Measurements from ENCODE around the gene HERC3.
"Not testable (repeated sequence)": the region's sequence is repeated elsewhere in the genome, so short reads cannot be mapped to it uniquely, and the experiment has no call there.

The HERC3 gene

GRCh38 chr4:88606832-88607231, 14.6 kb downstream of the HERC3 start:
- DNase-seq (ENCODE audit: insufficient read length, low spot score) (no peak), FAIRE-seq (no peak)

- no peak for DNase-seq (ENCODE audit: insufficient read length, low spot score)
- no peak for FAIRE-seq
Measured at GRCh38 chr4:88609387-88609786, 17.1 kb downstream of the HERC3 start.

- DNase-seq (ENCODE audit: insufficient read length, low spot score); FAIRE-seq: not testable (repeated sequence)
Measured at GRCh38 chr4:88609794-88610193, 17.5 kb downstream of the HERC3 start.

- FAIRE-seq (no peak), DNase-seq (ENCODE audit: insufficient read length, low spot score) (no peak)
Measured at GRCh38 chr4:88610771-88611170, 18.5 kb downstream of the HERC3 start.

- DNase-seq (ENCODE audit: insufficient read length, low spot score) = no peak
- peak; percentile 94 for FAIRE-seq
Measured at GRCh38 chr4:88613417-88613875, 21.2 kb downstream of the HERC3 start.

GRCh38 chr4:88614058-88614457, 21.8 kb downstream of the HERC3 start:
- no peak for FAIRE-seq

GRCh38 chr4:88616275-88617150, 24.2 kb downstream of the HERC3 start:
- FAIRE-seq = no peak
- DNase-seq (ENCODE audit: insufficient read length, low spot score) = no peak

More at GRCh38 chr4:88614058-88614457, 21.8 kb downstream of the HERC3 start:
- no peak for DNase-seq (ENCODE audit: insufficient read length, low spot score)

GRCh38 chr4:88618782-88619485, 26.7 kb downstream of the HERC3 start:
- no peak for DNase-seq (ENCODE audit: insufficient read length, low spot score)

GRCh38 chr4:88619971-88620370, 27.7 kb downstream of the HERC3 start:
- FAIRE-seq (peak; percentile 63), DNase-seq (ENCODE audit: insufficient read length, low spot score) (no peak)

More at GRCh38 chr4:88618782-88619485, 26.7 kb downstream of the HERC3 start:
- FAIRE-seq = no peak

GRCh38 chr4:88621763-88622327, 29.6 kb downstream of the HERC3 start:
- FAIRE-seq (no peak), DNase-seq (ENCODE audit: insufficient read length, low spot score) (no peak)

- FAIRE-seq (no peak), DNase-seq (ENCODE audit: insufficient read length, low spot score) (no peak)
Measured at GRCh38 chr4:88623097-88623496, 30.8 kb downstream of the HERC3 start.

- FAIRE-seq = no peak
- no peak for DNase-seq (ENCODE audit: insufficient read length, low spot score)
Measured at GRCh38 chr4:88628746-88629145, 36.5 kb downstream of the HERC3 start.

- FAIRE-seq (no peak), DNase-seq (ENCODE audit: insufficient read length, low spot score) (no peak)
Measured at GRCh38 chr4:88629826-88630225, 37.5 kb downstream of the HERC3 start.

- DNase-seq (ENCODE audit: insufficient read length, low spot score) = no peak
- FAIRE-seq = no peak
Measured at GRCh38 chr4:88630756-88631155, 38.5 kb downstream of the HERC3 start.

- DNase-seq (ENCODE audit: insufficient read length, low spot score) (no peak), FAIRE-seq (no peak)
Measured at GRCh38 chr4:88643932-88644331, 51.7 kb downstream of the HERC3 start.

- DNase-seq (ENCODE audit: insufficient read length, low spot score) (no peak), FAIRE-seq (no peak)
Measured at GRCh38 chr4:88645994-88646393, 53.7 kb downstream of the HERC3 start.

GRCh38 chr4:88646528-88647280, 54.4 kb downstream of the HERC3 start:
- FAIRE-seq (no peak), DNase-seq (ENCODE audit: insufficient read length, low spot score) (no peak)

GRCh38 chr4:88649716-88650115, 57.4 kb downstream of the HERC3 start:
- FAIRE-seq = no peak
- no peak for DNase-seq (ENCODE audit: insufficient read length, low spot score)

- FAIRE-seq = no peak
- DNase-seq (ENCODE audit: insufficient read length, low spot score) = no peak
Measured at GRCh38 chr4:88653371-88653946, 61.2 kb downstream of the HERC3 start.

- no peak for FAIRE-seq
- no peak for DNase-seq (ENCODE audit: insufficient read length, low spot score)
Measured at GRCh38 chr4:88655226-88655625, 62.9 kb downstream of the HERC3 start.
